HG03469 (cell line): ENCODE data around the gene EBLN2.
A peak's percentile ranks its signal among the peaks of the same experiment; 100 is the strongest.

Experiments
- ATAC-seq: cut with Tn5 transposase; IDR thresholded peaks from one replicate; pipeline ENCODE4 v1.9.1; 2021; ENCODE audit warnings: mild to moderate bottlenecking, moderate library complexity, moderate number of reproducible peaks; ENCODE audit not compliant: unreplicated experiment

The EBLN2 gene

DNA sequence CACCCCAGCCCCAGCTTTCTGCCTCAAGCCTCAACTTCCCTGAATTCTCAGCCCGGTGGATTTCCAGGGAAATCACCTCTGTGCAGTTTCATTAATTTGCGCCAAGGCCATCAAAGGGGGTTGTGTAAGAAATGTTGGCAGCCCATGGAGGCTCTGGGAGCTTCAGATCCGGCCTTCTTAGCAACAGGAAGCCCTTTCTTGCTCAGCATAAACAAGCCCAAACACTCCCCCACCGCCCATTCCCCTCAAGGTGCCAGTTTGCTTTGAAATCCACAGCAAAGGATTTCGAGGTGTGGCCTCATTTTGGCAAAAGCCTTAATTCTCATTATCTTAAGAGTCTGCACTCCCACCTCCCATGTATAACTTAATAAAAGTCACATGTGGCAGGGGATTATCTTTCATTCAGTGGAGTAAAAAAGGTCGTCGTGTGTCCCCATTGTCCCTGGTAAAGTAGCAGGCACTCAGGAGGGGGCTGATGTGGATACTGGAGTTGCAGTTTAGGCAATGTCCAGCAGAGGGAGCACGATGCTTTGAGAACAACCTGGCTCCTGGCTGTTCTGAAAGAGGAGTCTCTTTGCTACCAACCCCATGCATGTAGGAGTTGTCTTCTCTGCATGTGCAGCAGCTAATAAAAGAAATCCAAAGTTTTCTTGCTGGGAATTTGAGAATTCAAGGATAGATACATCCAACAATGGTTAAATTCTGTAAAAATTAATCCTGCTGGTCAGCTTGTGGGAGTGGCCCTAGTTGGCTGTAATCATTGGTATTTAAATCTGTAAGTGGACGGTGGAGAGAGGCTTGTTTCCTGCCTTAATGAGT is 39.5 kb downstream of the EBLN2 start:
- peak; percentile 83 for ATAC-seq

DNA sequence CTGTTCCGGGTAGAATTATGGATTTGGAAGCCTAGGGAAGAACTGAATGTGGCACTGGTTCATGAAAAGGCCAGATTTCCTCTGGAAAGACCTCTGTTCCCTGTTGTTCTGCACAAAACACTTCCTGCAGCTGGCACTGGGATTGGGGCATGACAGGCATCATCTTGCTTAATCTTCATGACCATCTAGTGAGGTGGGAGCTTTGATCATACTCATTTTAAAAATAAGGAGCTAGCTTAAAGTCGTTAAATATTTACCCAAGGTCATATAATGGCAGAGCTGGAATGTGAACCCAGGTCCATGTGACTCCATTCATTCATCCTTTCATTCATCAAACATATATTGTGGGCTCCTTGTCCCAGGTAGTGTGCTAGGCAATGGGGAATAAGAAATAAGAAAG is 40.4 kb downstream of the EBLN2 start:
- ATAC-seq = no peak

DNA sequence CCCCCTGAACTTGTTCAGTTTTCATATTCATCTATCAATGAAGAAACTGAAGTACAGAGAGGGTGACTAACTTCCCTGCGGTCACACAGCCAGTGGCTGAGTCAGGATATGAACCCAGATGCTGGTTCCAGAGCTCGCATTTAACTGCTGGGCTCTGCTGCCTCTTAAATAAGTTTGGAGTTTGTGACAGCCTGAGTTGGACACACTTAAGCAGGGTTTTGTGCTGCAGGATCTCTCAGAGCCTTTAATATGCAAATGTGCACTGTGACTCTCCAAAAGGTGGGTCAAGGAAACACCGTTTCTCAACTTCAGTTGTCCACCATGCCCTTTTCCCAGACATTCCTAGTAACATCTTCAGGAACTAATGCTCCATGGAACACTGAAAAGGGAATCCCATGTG is 45.8 kb downstream of the EBLN2 start:
- ATAC-seq = no peak

DNA sequence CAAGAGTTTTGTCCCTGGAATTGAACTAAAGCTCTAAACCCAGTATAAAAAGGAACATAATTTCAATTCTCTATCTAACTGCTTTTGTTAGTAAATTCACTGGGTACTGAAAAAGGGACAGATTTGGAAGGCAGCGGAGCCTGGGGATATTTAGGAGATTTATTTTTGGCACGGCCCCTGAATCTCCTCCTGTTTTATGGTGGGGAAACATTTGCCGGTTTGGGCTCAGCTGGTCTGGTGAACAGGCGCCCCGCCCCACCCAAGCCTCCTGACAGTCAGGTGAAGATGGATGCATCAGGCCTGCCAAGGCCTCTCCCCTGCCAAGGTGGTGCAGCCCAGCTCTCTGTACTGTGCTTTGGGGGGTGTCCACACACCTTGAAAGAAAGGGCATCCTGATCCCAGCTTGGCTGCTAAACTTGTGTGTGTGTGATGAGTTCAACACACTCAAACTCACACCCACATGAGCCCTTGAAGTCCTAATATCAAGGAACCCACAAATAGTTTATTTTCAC is 46.3 kb downstream of the EBLN2 start:
- no peak for ATAC-seq

DNA sequence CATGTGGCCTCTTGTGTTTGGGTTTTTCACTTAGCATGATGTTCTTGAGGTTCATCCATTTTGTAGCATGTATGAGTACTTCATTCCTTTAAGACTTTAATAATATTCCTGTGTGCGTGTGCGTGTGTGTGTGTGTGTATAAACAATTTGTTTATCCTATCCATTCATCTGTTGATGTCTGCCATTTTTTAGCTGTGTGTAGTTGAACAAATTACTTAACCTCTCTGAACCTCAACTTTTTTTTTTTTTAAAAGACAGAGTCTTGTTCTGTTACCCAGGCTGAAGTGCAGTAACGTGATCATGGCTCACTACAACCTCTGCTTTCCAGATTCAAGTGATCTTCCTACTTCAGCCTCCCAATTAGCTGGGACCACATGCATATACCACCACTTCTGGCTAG is 47.3 kb downstream of the EBLN2 start:
- ATAC-seq = no peak

DNA sequence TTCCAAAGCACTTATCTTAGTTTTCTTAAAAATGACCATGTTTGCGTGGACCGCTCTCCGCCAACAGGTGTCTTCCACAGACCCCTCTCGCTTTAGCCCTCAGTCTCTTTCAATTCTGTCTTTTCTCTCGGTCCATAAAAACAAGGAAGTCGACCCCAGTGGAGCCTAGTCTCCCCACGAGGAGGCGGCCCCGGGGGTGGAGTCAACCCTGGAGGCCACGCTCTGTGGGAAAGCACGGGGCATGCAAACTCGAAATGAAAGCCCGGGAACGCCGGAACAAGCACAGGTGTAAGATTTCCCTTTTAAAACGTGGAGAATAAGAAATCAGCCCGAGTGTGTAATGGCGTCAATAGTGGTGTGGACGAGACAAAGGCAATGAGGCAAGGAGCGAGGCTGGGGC is 49.1 kb downstream of the EBLN2 start:
- no peak for ATAC-seq
